ENCODE measurements around the gene CDH4.

Gene CDH4

GRCh38 chr20:61693055-61693600 lies 441.1 kb downstream of the CDH4 start:
- in situ Hi-C loops (cut with MboI; ENCODE audit: low sequenced_read_pairs), result no loop called here

GRCh38 chr20:61694682-61695081 lies 442.6 kb downstream of the CDH4 start:
- in situ Hi-C loops (cut with MboI; ENCODE audit: low sequenced_read_pairs), result no loop called here

DNA sequence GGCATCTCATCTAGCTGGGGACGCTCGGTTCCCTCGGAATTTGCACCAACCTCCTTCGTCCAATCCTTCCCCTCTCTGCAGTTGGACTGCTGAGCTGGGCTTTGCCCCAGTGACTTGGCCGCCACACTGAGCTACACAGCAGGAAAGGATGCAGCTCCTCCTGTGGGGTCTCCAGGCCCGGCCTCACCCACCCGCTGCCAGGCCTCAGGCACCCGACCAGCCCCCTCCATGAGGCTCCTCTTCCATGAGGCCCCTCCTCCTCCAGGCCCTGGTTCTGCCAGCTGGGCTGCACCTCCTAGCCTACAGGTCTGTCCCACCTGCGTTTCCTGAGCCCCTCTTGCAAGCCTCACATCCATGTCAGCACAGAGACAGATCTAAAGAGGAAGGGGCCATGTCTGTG lies 443.7 kb downstream of the CDH4 start:
- in situ Hi-C loops (cut with MboI; ENCODE audit: low sequenced_read_pairs), result no loop called here

- in situ Hi-C loops (cut with MboI; ENCODE audit: low sequenced_read_pairs), result no loop called here
Measured at GRCh38 chr20:61696181-61696735, 444.2 kb downstream of the CDH4 start.

- in situ Hi-C loops (cut with MboI; ENCODE audit: low sequenced_read_pairs), result no loop called here
Measured at GRCh38 chr20:61697666-61698597, 445.9 kb downstream of the CDH4 start.

DNA sequence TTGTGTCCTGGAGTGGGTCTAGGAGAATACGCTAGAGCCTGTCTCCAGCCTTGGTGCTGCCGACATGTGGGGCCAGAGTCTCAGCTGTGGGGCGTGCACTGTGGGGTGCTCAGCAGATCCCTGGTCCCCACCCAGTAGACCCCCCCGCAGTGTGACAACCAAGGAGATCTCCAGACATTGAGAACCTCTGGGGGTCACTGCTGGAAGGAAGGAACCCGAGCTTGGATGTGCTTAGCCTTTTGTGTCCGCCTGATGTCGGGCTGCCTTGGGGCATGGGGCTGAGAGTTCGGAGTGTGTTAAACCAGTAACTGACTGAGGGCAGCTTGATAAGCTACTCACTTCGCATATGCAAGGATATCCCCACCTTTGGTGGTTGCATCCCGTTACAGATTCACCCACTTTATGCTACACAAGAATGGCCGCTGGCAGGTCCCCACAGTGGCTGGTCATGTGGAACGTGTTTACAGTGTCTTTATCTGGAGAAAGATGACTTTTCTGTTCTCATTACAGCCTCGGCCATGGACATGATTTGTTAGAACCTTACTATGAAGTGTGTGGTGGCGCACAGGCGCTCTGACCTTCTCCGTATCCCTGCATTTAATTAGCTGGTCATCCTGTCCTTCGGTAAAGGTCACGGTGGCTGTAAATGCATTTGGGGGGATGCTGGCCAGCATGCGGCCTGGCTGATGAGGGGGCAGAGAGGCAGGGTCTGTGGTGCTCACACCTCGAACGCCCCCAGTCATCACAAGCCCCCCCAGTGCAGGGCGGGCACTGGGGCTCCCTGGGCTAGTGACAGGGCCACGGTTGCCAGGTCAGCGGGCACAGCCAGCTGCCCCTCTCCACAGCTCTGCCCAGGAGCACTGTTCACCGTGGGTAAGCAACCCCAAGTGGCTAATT lies 446.8 kb downstream of the CDH4 start:
- in situ Hi-C loops (cut with MboI; ENCODE audit: low sequenced_read_pairs), result no loop called here

- in situ Hi-C loops (cut with MboI; ENCODE audit: low sequenced_read_pairs), result no loop called here
Measured at GRCh38 chr20:61699495-61700374, 447.7 kb downstream of the CDH4 start.

DNA sequence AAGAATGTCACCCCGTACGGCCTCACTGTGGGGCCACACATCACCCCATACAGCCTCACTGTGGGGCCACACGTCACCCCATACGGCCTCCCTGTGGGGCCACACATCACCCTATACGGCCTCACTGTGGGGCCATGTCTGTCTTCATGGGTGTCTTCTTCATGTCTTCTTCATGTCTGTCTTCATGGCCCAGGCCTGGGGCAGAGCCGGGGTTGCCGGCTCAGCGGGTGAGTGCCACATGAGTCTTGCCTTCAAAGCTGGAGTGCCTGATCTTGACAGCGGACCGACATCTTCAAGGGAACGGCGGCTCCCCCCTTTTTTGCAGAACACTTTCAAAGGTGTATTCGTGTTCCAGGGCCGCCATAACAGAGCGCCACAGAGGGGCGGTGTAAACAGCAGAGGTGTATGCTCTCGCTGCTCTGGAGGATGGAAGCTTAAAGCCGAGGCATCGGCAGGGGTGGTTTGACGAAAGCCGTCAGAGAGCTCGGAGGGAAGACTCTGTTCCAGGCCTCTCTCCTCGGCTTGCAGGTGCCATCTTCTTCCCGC lies 448.6 kb downstream of the CDH4 start:
- in situ Hi-C loops (cut with MboI; ENCODE audit: low sequenced_read_pairs), result no loop called here

DNA sequence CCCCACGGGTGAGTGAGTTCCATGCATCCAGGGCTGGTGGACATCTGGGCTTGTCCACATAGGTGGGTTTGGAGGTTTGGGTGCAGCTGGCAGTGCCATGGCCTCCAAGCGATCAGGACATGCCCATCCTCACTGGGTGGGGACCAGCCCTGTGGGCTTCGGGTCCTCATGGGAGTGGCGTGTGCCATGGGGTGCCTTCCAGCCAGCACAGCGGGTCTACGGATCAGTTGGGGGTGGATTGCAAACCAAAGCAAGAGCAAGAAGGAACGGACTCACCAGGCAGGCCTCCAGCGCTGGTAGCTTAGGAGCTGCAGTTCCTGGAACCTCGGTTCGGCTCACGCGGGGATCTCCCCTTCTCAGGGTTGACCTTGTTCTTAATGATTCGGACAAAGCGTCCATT lies 449.3 kb downstream of the CDH4 start:
- in situ Hi-C loops (cut with MboI; ENCODE audit: low sequenced_read_pairs), result no loop called here

DNA sequence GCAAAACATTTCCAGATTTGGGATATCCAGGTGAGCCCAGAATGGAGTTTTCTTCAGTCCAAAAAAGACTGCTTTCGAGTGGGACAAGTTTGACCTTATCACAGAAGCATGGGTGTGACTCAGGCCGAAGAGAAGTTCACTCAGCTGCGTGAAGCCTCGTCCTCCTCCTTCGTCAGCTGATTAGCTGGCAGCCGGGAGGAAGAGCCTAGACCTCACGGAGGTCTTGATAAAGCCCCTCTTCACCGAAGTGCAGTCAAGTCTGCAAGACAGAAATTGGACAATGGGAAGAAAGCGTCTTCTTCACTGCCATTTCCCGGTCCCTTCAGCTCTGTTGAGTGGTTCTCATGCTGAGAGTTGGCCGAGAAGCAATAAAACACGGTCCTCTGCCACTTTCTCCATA lies 449.7 kb downstream of the CDH4 start:
- in situ Hi-C loops (cut with MboI; ENCODE audit: low sequenced_read_pairs), result no loop called here

DNA sequence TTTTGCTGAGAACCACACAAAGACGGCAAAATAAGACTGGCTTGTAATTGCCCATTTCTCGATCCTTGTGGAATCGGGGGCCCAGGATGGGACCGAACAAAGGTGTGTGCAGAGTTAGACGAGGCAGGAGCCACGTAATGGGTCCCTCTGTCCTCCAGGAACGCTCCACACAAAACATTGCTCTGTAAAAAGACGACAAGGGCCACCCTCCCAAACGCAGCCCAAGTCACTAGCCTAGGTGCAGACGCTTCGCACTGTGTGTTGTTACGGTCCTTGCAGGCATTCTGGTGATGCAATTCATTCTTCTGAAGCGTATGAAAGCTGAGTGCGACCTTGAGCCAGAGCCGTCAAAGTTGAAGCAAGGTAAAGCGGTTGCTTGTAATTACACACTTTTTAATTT lies 450.2 kb downstream of the CDH4 start:
- in situ Hi-C loops (cut with MboI; ENCODE audit: low sequenced_read_pairs), result no loop called here

DNA sequence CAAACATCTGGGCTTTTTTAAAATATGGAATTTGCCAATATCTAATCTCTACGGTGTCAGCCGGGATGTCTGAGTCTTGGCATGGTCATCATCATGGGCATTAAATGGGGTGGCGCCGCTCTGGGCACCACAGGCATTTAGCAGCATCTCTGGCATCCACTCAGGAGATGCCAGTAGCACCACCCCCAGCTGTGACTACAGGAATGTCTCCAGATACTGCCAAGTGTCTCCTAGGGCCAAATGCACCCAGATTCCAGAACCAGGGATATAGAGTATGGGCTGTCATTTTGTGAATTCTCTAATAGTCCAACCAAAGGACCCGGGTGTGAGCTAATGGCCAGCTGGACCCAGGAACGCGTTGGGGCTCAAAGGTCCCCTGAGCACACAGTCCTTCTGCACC lies 452.6 kb downstream of the CDH4 start:
- in situ Hi-C loops (cut with MboI; ENCODE audit: low sequenced_read_pairs), result no loop called here

GRCh38 chr20:61705386-61706258 lies 453.6 kb downstream of the CDH4 start:
- in situ Hi-C loops (cut with MboI; ENCODE audit: low sequenced_read_pairs), result no loop called here

DNA sequence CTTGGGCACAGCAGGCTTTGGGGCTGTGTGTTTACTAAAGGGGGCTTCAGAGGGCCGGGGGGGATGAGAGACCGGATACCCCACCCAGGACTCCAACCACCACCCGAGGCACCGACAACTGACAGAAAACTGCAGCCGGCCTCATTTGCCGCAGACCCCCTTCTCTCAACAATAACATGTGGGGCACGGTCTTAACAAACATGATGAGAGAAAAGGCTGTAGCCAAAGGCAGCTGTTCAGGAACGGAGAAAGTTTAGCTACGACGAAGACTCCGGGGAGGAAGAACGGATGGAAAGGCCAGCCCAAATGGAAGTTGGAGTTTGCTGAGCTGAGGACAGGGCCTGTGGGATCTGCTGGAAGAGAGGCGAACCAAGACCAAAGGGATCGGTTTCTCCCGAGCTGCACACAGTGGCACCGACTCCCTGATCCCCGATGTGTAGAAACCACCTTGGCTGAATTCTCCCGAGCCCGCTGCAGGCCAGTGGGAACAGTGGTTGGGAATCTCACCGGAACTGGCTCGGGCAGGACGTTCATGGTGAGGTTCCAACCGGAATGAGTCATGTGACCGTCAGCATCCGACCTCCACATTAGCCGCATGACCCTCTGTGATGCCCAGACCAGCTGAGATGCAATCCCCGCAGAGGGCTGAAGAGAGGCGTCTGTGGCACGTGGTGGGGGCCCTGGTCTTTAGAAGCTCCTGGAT lies 454.3 kb downstream of the CDH4 start:
- in situ Hi-C loops (cut with MboI; ENCODE audit: low sequenced_read_pairs), result no loop called here

GRCh38 chr20:61708891-61709290 lies 456.8 kb downstream of the CDH4 start:
- in situ Hi-C loops (cut with MboI; ENCODE audit: low sequenced_read_pairs), result no loop called here

DNA sequence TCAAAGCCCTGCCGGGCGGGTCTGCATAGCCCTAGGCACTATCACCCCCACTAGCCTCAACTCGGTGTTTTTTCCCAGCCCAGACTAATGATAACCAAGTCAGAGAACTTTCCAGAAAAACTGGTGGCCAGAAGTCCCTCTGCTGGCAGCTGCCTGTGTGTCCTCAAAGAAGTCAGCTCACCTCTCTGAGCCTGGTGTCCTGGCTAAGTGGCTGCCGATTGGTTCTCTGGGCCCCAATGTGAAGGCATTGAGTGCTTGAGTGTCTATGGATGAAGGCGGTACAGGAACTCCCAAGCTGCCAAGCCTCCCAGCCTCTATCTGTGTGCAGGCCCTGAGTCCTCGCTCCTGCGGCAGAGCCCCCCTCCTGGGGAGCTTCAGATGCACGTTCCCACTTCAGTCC lies 458.0 kb downstream of the CDH4 start:
- in situ Hi-C loops (cut with MboI; ENCODE audit: low sequenced_read_pairs), result no loop called here

- in situ Hi-C loops (cut with MboI; ENCODE audit: low sequenced_read_pairs), result no loop called here
Measured at GRCh38 chr20:61712688-61713087, 460.6 kb downstream of the CDH4 start.

DNA sequence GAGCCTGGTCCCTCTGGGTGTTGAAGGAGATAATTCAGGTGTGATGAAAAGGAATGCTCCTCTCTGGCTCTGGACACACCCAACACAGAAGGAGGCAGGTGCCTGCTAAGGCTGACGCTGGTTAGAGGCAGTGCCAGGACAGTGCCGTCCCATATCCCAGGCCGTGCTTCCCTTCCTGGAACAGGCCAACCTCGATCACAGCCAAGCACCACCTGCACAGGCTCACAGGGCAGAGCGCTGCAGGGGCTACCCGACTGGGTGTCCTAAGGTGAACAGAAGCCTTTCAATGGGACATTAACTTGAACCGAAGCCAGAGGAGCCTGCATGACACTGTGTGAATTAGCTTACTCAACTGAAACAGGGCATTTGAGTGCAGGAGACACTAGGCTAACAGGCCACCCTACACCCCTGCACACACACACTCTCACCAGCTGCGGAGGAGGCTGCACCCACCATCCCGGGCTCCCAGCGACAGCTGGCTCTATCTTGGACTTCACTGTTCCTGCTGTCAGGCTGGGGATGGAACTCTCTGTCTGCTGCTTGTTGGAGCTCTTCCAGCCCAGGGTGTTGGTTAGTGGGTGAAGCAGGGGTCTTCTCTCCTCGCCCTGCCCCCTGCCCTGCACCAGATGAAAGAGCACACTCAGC lies 466.4 kb downstream of the CDH4 start:
- in situ Hi-C loops (cut with MboI; ENCODE audit: low sequenced_read_pairs), result no loop called here

Measured in hTERT RPE-1 (cell line).